Hematopoietic multipotent progenitor cell (in vitro differentiated cells): ENCODE data around the gene SEPTIN3. TPM values are rescaled to one million over a fixed set of nuclear protein-coding genes. Genes with fewer than 3 reads are reported as not detected.
"Not testable (repeated sequence)": the region's sequence is repeated elsewhere in the genome, so short reads cannot be mapped to it uniquely, and the experiment has no call there.

Source experiments
- DNase-seq, 3 donors: peaks; one replicate each; pipeline ENCODE4 v3.0.0-alpha.2; 2011 to 2015; ENCODE audit warnings: low read depth in 2 of 3, low spot score in 2 of 3
- total RNA-seq: library from RNA; depleted of rRNA; stranded (reverse); fragments of >200 nt; gene quantifications from one replicate; pipeline ENCODE4 v1.2.3, GENCODE V29; 2012

SEPTIN3 gene
- total RNA-seq, 1 donor: under 0.01 TPM

DNA sequence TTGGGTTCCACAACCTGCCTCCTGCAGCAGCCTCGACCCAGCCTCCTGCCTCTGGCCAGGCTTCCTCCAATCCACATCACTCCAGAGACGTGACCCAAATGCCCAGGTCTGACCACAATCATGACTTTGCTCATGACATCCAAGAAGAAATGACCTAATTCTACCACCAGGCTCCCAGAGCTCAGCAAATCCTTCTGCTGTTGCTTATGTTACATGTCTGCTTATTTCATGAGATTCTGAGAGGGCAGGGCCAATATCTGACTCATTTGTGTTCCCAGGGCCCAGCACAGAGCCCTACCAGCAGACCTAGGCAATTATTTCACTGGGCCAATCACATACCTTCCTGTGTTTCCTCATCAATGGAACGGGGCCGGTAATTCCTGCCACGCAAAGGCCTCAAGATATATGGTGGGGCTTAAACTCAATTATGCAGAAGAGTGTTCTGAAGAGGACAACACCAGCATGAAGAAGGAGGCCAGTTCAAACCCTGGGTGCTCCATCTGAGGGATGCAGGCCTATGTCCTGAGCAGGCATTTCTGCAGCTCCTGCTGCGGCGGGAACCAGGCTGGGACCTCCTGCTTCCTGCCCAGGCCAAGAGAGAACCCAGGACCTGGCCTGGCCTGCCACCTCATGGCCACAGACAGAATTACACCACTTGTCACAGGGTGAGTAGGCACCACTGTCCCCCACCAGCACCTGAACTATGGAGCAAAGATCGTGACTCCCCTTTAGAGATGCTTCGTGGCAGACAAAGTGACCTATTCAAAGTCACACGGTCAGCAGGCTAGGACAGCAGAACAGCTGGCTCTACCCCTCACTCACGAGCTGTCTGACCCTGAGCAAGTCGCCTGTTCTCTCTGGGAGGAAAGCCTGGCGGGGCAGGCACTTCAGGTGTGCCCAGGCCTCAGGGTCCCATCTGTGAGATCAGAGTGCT is 28.1 kb upstream of the SEPTIN3 start:
- peak; percentile 72 to 88 (median 81) for DNase-seq

DNA sequence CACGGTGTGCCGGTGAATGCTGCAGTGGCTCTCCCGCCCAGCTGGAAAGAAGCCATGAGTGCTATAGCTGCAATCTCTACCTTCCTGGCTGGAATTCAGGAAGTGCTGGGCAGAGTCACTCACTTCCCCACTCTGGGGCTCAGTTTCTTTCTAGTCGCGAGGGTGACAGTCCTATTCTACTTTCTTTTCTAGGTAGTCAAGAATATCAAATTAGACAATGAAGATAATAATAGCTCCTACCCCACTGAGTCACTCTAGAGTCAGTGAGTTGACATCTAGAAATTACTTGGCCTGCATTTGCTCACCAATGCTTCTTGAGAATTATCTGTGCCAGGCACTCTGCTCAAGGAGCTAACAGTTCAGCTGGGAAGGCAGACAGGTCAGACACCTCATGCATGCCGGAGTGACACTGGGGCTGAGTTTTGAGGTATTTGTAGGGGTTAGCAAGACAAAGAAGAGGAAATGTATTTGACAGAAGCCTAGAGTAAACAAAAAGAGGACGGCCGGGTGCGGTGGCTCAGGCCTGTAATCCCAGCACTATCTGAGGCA is 25.5 kb upstream of the SEPTIN3 start:
- no peak for DNase-seq

DNA sequence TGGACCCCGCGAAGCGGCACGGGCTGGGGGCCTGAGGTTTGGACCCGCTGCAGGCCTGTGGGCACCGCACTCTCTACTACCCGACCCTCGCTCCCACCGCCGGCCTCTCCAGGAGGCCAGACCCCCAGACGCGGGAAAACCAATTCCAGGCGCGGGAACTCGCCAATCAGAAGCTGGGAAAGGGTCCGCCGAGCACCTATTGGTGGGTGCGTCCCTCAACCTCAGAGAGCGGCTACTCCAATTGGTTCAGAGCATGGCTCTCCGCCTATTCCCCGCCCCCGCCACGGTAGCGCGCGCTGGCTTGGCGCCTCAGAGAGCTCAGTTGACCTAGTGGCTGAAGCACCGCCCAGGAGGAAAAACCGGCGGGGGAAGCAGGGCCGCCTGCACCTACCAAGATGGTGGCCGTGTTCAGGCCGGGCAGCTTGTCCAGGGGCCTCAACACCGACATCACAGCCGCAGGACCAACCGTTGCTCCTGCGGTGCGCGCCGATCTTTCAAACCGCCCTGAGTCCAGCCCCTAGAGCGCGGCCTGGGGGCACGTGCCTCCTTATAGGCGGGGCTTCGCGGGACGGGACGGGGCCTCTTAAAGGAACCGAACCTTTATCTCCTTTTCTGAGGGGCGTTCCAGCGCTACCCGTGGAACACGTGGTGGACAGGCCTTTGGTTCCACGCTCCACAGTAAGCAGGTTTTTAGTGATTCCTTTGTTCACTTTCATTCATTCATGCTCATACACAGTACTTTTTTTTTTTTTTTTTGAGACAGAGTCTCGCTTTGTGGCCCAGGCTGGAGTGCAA is 22.4 kb upstream of the SEPTIN3 start, which contains the start of gene CENPM:
TSS of gene CENPM (minus strand) at position 524 of the 795 bp plus-strand sequence. CDS start at position 448, 76 bp downstream.
- peak; percentile 70 to 94 (median 89) for DNase-seq

DNA sequence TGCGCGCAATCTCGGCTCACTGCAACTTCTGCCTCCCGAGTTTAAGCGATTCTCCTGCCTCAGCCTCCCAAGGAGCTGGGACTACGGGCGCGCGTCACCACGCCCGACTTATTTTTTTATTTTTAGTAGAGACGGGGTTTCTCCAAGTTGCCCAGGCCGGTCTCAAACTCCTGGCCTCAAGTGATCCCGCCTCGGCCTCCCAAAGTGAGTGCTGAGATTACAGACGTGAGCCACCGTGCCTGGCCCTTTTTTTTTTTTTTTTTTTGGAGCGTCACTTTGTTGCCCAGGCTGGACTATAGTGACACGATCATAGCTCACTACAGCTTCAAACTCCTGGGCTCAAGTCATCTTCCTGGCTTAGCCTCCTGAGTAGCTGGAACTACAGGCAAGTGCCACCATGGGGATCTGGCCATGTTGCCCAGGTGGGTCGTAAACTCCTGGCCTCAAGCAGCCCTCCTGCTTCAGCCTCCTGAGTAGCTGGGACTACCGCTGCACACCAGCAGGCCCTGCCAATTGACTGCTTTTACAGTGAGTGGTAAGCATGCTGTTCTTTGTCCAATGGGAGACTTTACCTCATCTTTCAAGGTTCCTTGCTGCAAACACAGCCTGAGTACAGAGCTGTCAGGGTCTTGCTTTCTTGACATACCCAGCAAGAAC is 21.7 kb upstream of the SEPTIN3 start:
- no peak for DNase-seq

DNA sequence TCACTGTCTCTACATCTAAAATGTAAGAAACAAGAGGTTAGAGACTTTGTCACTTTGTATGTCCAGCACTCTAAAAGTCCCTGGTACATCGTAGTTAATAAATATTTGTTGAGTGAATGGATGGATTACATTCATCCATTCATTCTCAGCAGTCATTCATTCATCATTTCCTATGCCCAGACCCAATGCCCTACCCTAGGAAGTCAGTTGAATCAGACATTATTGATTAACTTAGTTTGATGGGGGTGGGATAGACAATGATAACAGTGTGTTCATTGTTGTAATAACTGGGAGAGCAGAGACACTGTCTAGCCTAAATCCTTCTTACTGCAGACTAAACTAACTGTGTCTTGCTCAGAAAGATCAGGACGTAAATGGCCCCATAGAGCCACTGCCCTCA is 21.1 kb upstream of the SEPTIN3 start:
- DNase-seq: no peak

DNA sequence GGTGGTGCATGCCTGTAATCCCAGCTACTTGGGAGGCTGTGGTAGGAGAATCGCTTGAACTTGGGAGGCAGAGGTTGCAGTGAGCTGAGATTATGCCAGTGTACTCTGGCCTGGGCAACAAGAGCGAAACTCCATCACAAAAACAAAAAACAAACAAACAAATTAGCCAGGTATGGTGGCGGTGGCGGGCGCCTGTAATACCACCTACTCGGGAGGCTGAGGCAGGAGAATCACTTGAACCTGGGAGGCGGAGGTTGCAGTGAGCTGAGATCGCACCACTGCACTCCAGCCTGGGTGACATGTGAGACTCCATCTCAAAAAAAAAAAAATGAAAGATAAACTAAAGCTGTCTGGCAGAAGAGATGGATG is 20.3 kb upstream of the SEPTIN3 start:
- not testable (repeated sequence) for DNase-seq

DNA sequence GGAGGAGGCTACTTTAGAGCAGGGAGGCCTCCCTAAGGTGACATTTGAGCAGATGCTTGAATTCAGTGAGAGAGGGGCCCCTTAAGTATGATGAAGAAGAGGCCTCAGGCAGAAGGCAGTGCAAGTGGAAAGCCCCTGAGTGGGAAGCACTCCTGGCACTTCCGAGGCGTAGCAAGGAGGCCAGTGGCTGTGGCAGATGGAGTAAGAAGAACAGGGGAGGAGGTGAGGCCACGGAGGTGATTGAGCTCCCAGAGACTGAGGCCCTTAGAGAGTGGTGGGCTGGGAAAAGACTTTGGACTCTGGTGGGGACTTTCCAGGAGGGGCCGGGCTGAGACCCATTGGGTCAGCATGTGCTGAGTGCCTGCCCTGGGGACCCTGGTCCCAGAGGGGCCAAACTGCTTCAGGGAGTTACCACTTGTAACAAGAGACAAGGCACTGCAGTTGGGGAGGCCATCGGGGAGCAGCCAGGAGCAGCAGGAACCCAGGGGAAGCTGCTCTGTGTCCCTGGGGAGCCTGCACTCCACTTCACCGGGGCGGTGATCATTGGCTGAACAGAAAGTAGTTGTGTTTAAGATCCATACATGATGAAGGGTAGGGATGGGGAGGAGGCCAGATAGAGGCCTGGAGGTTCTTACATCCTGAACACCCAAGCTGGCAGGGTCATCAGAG is 19.8 kb upstream of the SEPTIN3 start:
- DNase-seq: no peak

DNA sequence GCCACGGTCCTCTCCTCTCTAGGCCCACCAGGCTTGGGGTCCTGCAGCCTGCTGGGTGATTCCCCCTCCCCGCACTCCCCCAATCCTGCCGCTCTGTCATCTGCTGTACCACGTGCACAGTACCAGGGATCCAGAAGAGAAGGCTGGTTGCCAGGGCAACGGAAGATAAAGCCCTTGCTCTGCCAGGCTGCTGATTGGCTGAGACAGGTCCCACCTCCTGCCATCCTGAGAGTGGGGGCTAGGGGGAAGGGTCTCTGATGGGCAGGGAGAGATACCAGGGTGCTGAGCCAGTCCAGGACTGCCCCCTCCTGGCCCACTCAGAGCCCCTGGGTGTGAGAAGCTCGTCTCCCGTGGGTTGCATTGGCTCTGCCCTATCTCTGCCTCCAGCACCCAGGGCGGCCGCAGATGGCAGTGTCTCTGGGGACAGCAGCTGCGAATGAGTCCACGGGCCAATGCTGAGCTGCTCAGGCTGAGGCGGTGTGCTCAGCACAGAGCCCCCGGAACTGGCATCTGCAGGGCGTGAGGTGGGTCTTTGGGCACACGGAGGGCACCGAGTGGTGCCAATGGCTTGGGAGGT is 17.3 kb upstream of the SEPTIN3 start, which contains the start of gene SMIM45:
TSS of gene SMIM45 (plus strand) at position 253 of the 577 bp plus-strand sequence.
- no peak for DNase-seq

DNA sequence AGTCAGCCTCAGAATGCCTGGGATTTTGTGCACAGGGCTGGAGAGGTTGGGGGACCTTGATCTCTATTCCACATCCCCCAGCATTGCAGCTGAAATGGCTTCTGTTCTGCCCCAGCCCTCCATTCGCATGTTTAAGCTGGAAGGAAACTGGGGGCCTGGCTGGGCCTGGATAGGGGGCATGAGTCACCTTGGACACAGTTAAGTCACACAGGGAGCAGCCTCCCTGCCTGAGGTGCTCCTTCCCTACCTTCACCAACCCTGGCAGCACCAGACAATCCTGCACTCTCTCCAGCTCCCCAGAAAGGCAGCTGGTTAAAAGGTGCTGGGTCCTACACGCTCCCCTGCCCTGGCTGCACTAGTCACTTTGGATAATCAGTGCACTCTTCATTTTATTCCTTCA is 16.5 kb upstream of the SEPTIN3 start:
- no peak for DNase-seq

DNA sequence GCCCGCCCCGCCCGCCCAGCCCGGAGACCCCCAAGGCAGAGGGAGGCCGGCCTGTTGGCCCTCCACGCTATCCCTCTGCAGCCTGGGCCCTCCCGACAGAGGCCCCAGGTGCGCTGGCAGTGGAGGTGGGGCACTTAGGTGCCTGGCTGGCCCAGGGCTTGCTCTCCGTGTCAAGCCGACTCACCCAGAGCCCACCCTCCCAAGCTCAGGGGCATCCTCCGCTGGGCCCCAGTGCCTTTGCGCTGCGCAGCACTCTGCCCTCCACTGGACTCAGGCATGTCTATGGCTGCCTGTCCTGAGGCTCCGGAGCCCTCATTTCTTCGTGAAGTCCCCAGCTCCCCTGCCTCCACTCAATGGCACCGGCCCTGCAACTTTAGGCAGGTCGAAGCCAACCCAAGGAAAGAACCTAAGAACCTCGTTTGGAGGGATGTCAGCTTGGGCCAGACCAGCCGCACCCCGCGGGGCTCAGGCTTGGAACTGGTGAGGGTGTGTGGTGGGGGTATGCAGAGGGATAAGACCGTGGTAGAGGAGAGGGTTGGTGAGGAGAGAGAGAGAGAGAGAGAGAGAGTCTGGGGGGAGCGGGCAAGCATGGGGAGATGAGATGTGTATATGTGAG is 11.2 kb upstream of the SEPTIN3 start:
- no peak for DNase-seq

DNA sequence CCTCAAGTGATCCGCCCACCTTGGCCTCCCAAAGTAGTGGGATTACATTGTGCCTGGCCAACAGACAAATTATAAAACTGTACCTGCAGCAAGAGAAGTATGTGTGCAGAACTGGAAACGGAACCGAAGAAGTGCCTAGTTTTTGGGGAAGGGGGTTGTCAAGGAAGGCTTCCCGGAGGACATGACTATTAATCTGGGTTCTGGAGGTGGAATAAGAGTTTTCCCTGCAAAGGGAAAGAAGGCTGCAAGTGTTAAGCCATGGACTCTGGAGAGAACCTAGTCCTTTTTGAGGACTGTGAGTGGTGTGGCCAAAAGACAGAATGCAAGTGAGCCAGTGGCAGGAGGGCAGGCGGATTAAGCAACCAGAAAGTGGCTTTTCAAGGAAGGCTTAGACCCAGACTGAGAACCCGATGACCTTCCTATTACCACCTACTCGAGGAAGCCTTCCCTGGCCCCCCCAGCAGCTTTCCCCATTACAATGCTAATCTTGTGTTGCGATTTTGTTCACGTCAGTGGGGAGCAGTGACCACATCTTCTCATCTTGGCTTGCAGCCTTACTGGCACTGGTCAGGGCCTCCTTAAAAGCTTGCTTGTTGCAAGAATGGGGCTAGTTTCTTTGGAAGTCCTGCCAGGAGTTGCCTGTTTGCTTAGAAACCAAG is 5.7 kb upstream of the SEPTIN3 start:
- DNase-seq: no peak

DNA sequence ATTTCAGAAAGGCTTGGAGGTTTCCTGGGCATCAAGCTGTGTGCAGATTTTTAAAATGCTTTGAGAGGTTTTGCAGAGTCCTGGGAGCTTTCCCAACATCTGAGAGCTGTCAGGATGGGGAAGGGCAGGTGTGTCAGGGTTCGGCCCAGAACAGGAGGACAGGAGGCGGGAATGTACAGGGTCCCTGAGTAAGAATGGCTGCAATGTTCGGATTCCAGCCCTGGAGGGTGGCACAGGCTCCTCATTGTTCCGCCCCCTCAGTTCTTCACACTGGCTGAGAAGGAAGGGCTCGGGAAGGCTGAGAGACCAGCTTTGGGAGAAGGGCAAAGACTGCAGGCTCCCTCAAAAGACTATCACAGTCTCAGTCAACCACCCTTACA is 5.1 kb upstream of the SEPTIN3 start:
- DNase-seq: no peak

DNA sequence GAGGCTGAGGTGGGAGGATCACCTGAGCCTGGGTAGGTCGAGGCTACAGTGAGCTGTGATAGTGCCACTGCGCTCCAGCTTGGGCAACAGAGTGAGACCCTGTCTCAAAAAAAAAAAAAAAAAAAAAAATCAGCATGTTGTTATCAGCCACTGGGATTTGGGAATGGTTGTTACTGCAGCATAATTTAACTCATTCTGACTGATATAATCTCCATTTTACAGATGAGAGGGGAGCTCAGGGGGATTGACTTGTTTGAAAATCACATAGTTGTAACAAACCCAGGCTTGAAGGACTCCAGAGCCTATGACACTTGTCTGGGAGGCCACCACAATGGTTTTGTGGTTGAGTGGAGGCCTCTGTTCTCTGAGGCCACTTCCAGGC is 3.0 kb upstream of the SEPTIN3 start:
- DNase-seq: no peak

DNA sequence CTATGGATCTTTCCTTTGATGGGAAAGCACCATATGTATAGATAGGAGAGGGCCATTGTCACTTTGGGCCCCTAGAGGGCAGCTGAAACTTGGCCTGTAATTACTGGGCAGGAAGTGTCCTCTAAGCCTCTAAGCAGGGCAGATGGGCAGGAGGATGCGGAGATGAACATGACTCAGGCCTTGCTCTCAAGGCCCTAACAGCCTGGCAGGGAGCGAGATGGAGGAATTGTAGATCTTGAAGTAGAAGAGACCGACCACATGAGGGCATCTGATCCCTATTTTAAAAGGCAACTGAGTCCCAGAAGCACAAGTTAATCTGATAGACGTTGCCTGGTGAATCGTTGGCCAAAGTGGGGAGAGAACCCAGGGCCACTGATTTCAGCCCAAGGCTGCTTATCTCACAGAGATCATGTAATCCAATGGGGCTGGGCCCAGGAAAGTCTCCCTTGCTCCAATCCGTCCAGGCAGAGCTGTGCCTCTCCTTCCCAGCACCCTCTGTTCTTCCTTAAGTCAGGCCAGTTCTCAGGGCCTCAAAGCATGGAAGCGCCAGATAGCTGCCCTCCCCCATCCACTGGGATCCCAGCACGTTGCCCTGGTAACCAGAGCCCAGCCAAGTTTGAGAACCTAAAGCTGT is 2.5 kb upstream of the SEPTIN3 start:
- DNase-seq: peak in 2 of 3 donors; percentile 74 to 75

DNA sequence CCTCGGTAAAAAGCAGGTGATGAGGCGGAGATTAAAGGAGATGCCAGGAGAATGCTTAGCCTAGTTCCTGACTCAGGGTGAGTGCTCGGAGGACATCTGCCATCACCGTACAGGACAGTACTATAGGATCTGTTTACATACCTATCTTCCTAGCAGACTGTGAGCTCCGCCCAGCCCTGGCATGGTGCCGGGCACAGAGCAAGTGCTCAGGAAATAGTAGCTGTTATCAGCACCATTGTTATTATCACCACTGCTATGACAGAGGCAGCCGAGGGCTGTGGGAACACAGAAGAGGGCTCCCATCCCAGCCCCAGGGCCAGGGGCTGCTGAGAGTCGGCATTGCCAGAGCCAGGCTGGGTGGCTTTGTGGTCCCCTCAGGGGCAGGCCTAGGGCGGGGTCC is 642 bp upstream of the SEPTIN3 start:
- peak in 1 of 3 donors; percentile 24 for DNase-seq

DNA sequence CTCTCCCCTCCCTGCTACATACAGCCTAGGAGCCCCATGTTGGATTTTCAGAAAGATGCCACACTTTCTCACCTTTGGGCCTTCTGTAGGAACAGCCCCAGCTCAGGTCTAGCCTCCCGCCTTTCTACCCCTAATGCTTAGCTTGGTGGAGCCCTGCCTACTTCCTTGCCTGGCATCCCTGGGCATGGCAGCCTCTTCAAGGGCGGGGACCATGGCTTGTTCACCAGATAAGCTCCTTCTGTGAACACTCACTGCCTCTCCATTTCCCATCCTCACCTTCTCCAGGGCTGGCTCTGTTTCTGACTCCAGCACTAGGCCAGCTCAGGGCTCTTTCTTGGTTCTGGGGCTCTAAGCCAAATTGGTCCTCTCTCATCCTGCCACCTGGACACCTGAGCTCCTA is 1.4 kb downstream of the SEPTIN3 start:
- no peak for DNase-seq

DNA sequence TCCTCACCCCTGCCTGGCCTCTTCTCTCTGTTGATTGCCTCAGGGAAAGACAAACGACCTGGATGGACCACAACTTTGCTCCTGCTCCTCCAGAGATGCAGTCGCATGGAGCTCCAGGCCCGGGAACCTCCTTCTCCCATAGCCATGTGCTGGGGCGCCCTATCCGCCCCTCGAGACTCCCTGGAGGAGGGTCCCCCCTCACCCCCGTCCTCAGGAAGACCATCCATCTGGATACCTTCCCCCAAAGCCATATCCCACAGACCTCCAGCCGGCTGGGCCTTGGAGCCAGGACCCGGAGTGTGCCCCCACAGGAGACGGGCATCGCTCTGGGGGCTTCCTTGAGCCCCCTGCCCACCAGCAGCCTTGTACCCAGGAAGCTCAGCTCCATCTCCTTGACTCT is 2.2 kb downstream of the SEPTIN3 start:
- DNase-seq: no peak

DNA sequence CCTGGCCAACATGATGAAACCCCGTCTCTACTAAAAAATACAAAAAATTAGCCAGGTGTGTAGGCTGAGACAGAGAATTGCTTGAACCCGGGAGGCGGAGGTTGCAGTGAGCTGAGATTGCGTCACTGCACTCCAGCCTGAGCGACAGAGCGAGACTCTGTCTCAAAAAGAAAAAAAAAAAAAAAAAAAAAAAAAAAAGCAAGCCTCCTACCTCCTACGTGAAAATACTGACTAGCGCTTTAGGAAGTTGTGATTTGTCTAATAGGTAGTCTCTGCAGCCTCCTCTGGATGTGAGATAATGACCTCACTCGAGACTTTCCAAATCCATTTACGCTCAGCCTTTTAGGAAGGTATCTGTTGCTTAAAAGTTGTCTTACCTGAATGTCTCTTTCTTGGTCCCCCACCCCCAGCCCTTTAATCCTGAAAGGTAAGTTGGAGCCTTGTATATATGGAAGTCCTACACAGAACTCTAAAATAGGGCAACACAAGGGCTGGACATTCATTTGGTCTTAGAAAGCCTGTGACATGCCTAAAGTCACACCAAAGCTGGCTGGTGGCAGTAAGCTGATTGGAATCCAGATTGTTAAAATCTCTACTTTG is 5.5 kb downstream of the SEPTIN3 start:
- no peak for DNase-seq
